GM21423 (cell line): ENCODE results near the gene UFD1.
"Not testable (repeated sequence)": the region's sequence is repeated elsewhere in the genome, so short reads cannot be mapped to it uniquely, and the experiment has no call there.

Source experiments
- ATAC-seq: cut with Tn5 transposase; IDR thresholded peaks from one replicate; pipeline ENCODE4 v1.9.1; 2021; ENCODE audit warnings: mild to moderate bottlenecking, moderate library complexity; ENCODE audit not compliant: unreplicated experiment

The UFD1 gene

GRCh38 chr22:19450363-19451175 is 28.4 kb downstream of the UFD1 start:
- no peak for ATAC-seq

GRCh38 chr22:19449422-19449767 is 29.6 kb downstream of the UFD1 start:
- ATAC-seq, result no peak

- no peak for ATAC-seq
These were observed 30.1 kb downstream of the UFD1 start for GRCh38 chr22:19448739-19449421.

- ATAC-seq, result peak; percentile 47
These were observed 30.9 kb downstream of the UFD1 start for GRCh38 chr22:19448076-19448607.

- ATAC-seq, result peak; percentile 77
These were observed 31.5 kb downstream of the UFD1 start, which contains the start of gene C22orf39 for GRCh38 chr22:19447330-19448075. Gene C22orf39, minus strand, starts transcription at chr22:19447711. Its CDS starts 23 bp downstream, at chr22:19447688.

- peak; percentile 6 for ATAC-seq
These were observed 32.2 kb downstream of the UFD1 start for GRCh38 chr22:19446603-19447329.

- not testable (repeated sequence) for ATAC-seq
These were observed 33.6 kb downstream of the UFD1 start for GRCh38 chr22:19445279-19445982.

- no peak for ATAC-seq
These were observed 35.3 kb downstream of the UFD1 start for GRCh38 chr22:19443544-19444211.

GRCh38 chr22:19442166-19442565 is 36.8 kb downstream of the UFD1 start:
- no peak for ATAC-seq

GRCh38 chr22:19440411-19441195 is 38.4 kb downstream of the UFD1 start:
- ATAC-seq, result no peak

- ATAC-seq, result no peak
These were observed 40.7 kb downstream of the UFD1 start for GRCh38 chr22:19438298-19438697.

- ATAC-seq, result not testable (repeated sequence)
These were observed 42.4 kb downstream of the UFD1 start for GRCh38 chr22:19436444-19437161.

GRCh38 chr22:19434829-19435580 is 44.0 kb downstream of the UFD1 start:
- no peak for ATAC-seq

- no peak for ATAC-seq
These were observed 44.6 kb downstream of the UFD1 start for GRCh38 chr22:19434401-19434800.

GRCh38 chr22:19432133-19432851 is 46.7 kb downstream of the UFD1 start, which contains the start of gene MRPL40:
Gene MRPL40, plus strand, starts transcription at chr22:19432545. Its CDS starts 10 bp downstream, at chr22:19432555.
- ATAC-seq, result peak; percentile 72

- ATAC-seq, result peak; percentile 46
These were observed 47.3 kb downstream of the UFD1 start, which contains the start of gene HIRA for GRCh38 chr22:19431649-19432132. Gene HIRA, minus strand, starts transcription at chr22:19431733. Its CDS starts 257 bp downstream, at chr22:19431476.
